Measurements from ENCODE around the gene ISG20. TPM values are rescaled to one million over a fixed set of nuclear protein-coding genes. Genes with fewer than 3 reads are reported as not detected.

Gene ISG20
- total and polyA plus RNA-seq, 2 of the 8 experiments (the other 6 are each of a cell fraction or from before 2014, with no cell fraction given), result 2.9 to 5.2 TPM

DNA sequence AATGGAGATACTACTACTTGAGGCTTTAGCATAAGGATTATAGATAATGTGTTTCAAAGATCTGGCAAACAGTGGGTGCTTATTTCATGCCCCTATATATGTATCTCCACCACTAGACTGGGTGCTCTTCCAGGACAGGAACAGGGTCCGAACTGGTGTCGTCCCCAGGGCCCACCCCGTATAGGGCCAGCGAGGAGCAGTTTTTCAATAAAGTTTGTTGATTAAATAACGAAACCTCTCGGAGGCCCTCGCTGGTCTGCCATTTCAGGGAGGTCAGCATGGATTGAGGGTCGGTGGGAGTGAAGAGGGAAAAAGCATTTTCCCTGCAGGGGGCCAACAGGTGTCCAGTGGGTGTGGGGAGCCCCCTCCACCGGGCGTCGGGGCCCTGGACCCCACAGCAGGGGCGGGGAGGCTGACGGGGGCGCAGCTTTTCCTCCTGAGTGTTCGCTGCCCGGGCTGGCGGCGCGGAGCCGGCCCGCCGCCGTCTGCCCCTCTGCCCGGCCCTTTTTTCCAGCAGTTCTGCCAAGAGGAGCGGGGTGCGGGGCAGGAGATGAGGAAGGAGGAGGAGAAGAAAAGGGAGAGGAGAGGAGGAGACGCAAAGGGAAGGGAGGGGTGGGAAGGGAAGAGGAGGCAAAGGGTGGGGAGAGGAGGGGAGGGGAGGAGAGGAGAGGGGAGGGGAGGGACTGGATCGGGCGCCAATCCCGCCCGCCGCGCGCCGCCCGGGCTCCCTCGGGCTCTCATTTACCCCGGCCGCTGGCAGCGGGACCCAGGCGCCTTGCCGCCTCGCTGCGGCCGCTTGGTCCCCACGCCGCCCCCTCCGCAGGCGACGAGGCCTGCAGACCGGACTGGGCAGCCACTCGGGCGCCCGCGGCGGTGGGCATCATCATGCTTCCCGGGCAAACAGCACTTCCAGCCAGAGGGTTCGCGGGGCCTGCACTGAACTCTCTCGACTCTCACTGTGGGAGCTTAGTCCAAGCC is 66.3 kb downstream of the ISG20 start (continued):
- TF ChIP-seq JUN (IDR thresholded peaks at IDR 0.05; ENCODE audit: low read depth, low read length), result no peak
- no peak for TF ChIP-seq RNF2 (IDR thresholded peaks at IDR 0.05; ENCODE audit: borderline replicate concordance, low read depth, low read length, missing control alignments, poor library complexity, severe bottlenecking)
- TF ChIP-seq EGR1 (IDR thresholded peaks at IDR 0.05; ENCODE audit: borderline replicate concordance, low read depth, low read length), result no peak
- no peak for TF ChIP-seq SP2 (IDR thresholded peaks at IDR 0.05; ENCODE audit: low read length)
- TF ChIP-seq GABPA (IDR thresholded peaks at IDR 0.05; ENCODE audit: borderline replicate concordance, insufficient read depth, low read length), result no peak
- TF ChIP-seq EZH2 (IDR thresholded peaks at IDR 0.05; ENCODE audit: low read depth, low read length, severe bottlenecking), result no peak
- TF ChIP-seq SP1 (IDR thresholded peaks at IDR 0.05; ENCODE audit: low read depth, low read length), result no peak
- no peak for TF ChIP-seq TBP (IDR thresholded peaks at IDR 0.05; ENCODE audit: low read depth, low read length)
- TF ChIP-seq SUZ12 (IDR thresholded peaks at IDR 0.05; ENCODE audit: low read length), result peak; percentile 60; the same call in 1 of the 2 replicates
- TF ChIP-seq BCL11A (IDR thresholded peaks at IDR 0.05; ENCODE audit: low read depth in 2 of 2, low read length in 2 of 2), result no peak
- TF ChIP-seq KDM4A (IDR thresholded peaks at IDR 0.05; ENCODE audit: low read depth, low read length, severe bottlenecking), result peak; percentile 55
- TF ChIP-seq TEAD4 (IDR thresholded peaks at IDR 0.05; ENCODE audit: low read depth, low read length), result no peak
- TF ChIP-seq CBX5 (IDR thresholded peaks at IDR 0.05; ENCODE audit: low read depth, low read length), result no peak
- TF ChIP-seq CEBPB (IDR thresholded peaks at IDR 0.05; ENCODE audit: low read depth, low read length), result no peak
- TF ChIP-seq RBBP5 (IDR thresholded peaks at IDR 0.05; ENCODE audit: borderline replicate concordance, low read depth, low read length), result no peak; the same call in 1 of the 2 replicates
- TF ChIP-seq, protein P1, sequence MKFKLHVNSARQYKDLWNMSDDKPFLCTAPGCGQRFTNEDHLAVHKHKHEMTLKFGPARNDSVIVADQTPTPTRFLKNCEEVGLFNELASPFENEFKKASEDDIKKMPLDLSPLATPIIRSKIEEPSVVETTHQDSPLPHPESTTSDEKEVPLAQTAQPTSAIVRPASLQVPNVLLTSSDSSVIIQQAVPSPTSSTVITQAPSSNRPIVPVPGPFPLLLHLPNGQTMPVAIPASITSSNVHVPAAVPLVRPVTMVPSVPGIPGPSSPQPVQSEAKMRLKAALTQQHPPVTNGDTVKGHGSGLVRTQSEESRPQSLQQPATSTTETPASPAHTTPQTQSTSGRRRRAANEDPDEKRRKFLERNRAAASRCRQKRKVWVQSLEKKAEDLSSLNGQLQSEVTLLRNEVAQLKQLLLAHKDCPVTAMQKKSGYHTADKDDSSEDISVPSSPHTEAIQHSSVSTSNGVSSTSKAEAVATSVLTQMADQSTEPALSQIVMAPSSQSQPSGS (IDR thresholded peaks at IDR 0.05; ENCODE audit: low read length), result no peak
- 0 out of 2 replicates have a peak, but pooled peaks have one; percentile 34 for TF ChIP-seq TAF1 (IDR thresholded peaks at IDR 0.05; ENCODE audit: low read depth, low read length)
- no peak for TF ChIP-seq MAFK (IDR thresholded peaks at IDR 0.05; ENCODE audit: low read depth, low read length)
- no peak for TF ChIP-seq NANOG (IDR thresholded peaks at IDR 0.05; ENCODE audit: insufficient read depth, low read depth, low read length, poor library complexity, severe bottlenecking)
- no peak for TF ChIP-seq CBX8 (IDR thresholded peaks at IDR 0.05; ENCODE audit: borderline replicate concordance, low read depth, low read length)
- TF ChIP-seq SP4 (IDR thresholded peaks at IDR 0.05; ENCODE audit: low read length), result no peak
- no peak for TF ChIP-seq BACH1 (IDR thresholded peaks at IDR 0.05; ENCODE audit: low read length)
